ENCODE measurements around the gene KCNJ16.

Gene KCNJ16

GRCh38 chr17:70095455-70095854 is 20.4 kb downstream of the KCNJ16 start:
- no peak for DNase-seq (ENCODE audit: low spot score in 2 of 2)
- Histone ChIP-seq H3K4me1 (no peaks in the 10 kb centered on the region), H3K4me3 (no peak overlapping the region), H3K36me3 (replicated peaks) (no peaks in the 10 kb centered on the region), H3K27me3 (ENCODE audit: low read depth) (no peaks in the 10 kb centered on the region), H3K9me3 (no peaks in the 10 kb centered on the region)
- in situ Hi-C loops (cut with MboI; ENCODE audit: low sequenced_read_pairs) = no loop called here

- Histone ChIP-seq H3K9me3 (no peaks in the 10 kb centered on the region), H3K36me3 (replicated peaks) (no peaks in the 10 kb centered on the region), H3K4me3 (no peak overlapping the region), H3K4me1 (no peaks in the 10 kb centered on the region), H3K27me3 (ENCODE audit: low read depth) (no peaks in the 10 kb centered on the region)
- in situ Hi-C loops (cut with MboI; ENCODE audit: low sequenced_read_pairs) = no loop called here
- DNase-seq (ENCODE audit: low spot score in 2 of 2) = no peak
These were observed 21.8 kb downstream of the KCNJ16 start for GRCh38 chr17:70096861-70097260.

GRCh38 chr17:70098030-70098429 is 23.0 kb downstream of the KCNJ16 start:
- Histone ChIP-seq H3K4me3 (no peak overlapping the region), H3K27me3 (ENCODE audit: low read depth) (no peaks in the 10 kb centered on the region), H3K9me3 (no peaks in the 10 kb centered on the region), H3K36me3 (replicated peaks) (no peaks in the 10 kb centered on the region), H3K4me1 (no peaks in the 10 kb centered on the region)
- in situ Hi-C loops (cut with MboI; ENCODE audit: low sequenced_read_pairs) = no loop called here
- DNase-seq (ENCODE audit: low spot score in 2 of 2) = no peak

GRCh38 chr17:70099294-70099693 is 24.3 kb downstream of the KCNJ16 start:
- in situ Hi-C loops (cut with MboI; ENCODE audit: low sequenced_read_pairs) = no loop called here
- no peak for DNase-seq (ENCODE audit: low spot score in 2 of 2)
- Histone ChIP-seq H3K9me3 (no peaks in the 10 kb centered on the region), H3K27me3 (ENCODE audit: low read depth) (no peaks in the 10 kb centered on the region), H3K36me3 (replicated peaks) (no peaks in the 10 kb centered on the region), H3K4me1 (no peaks in the 10 kb centered on the region), H3K4me3 (no peak overlapping the region)

- in situ Hi-C loops (cut with MboI; ENCODE audit: low sequenced_read_pairs) = no loop called here
- H3K27me3 ChIP-seq (ENCODE audit: low read depth) = no peaks in the 10 kb centered on the region
- no peaks in the 10 kb centered on the region for H3K9me3 ChIP-seq
- no peak for DNase-seq (ENCODE audit: low spot score in 2 of 2)
- no peaks in the 10 kb centered on the region for H3K36me3 ChIP-seq (replicated peaks)
- H3K4me1 ChIP-seq = no peaks in the 10 kb centered on the region
- no peak overlapping the region for H3K4me3 ChIP-seq
These were observed 24.9 kb downstream of the KCNJ16 start for GRCh38 chr17:70099884-70100283.

- no peak overlapping the region for H3K4me3 ChIP-seq
- no peak for DNase-seq (ENCODE audit: low spot score in 2 of 2)
- H3K36me3 ChIP-seq (replicated peaks) = no peaks in the 10 kb centered on the region
- H3K27me3 ChIP-seq (ENCODE audit: low read depth) = no peaks in the 10 kb centered on the region
- in situ Hi-C loops (cut with MboI; ENCODE audit: low sequenced_read_pairs) = no loop called here
- H3K4me1 ChIP-seq = no peaks in the 10 kb centered on the region
- H3K9me3 ChIP-seq = no peaks in the 10 kb centered on the region
These were observed 26.0 kb downstream of the KCNJ16 start for GRCh38 chr17:70100983-70101382.

GRCh38 chr17:70102531-70102930 is 27.5 kb downstream of the KCNJ16 start:
- H3K36me3 ChIP-seq (replicated peaks) = no peaks in the 10 kb centered on the region
- H3K4me3 ChIP-seq = no peak overlapping the region
- no peaks in the 10 kb centered on the region for H3K4me1 ChIP-seq
- no peaks in the 10 kb centered on the region for H3K9me3 ChIP-seq
- in situ Hi-C loops (cut with MboI; ENCODE audit: low sequenced_read_pairs) = no loop called here
- no peaks in the 10 kb centered on the region for H3K27me3 ChIP-seq (ENCODE audit: low read depth)
- DNase-seq (ENCODE audit: low spot score in 2 of 2) = no peak

GRCh38 chr17:70104791-70105523 is 29.9 kb downstream of the KCNJ16 start:
- Histone ChIP-seq H3K4me3 (no peak overlapping the region), H3K4me1 (no peaks in the 10 kb centered on the region), H3K36me3 (replicated peaks) (no peaks in the 10 kb centered on the region), H3K27me3 (ENCODE audit: low read depth) (no peaks in the 10 kb centered on the region), H3K9me3 (no peaks in the 10 kb centered on the region)
- in situ Hi-C loops (cut with MboI; ENCODE audit: low sequenced_read_pairs) = no loop called here
- DNase-seq (ENCODE audit: low spot score in 2 of 2) = no peak

GRCh38 chr17:70105641-70106040 is 30.6 kb downstream of the KCNJ16 start:
- in situ Hi-C loops (cut with MboI; ENCODE audit: low sequenced_read_pairs) = no loop called here
- Histone ChIP-seq H3K36me3 (replicated peaks) (no peaks in the 10 kb centered on the region), H3K27me3 (ENCODE audit: low read depth) (no peaks in the 10 kb centered on the region), H3K4me1 (no peaks in the 10 kb centered on the region), H3K9me3 (no peaks in the 10 kb centered on the region), H3K4me3 (no peak overlapping the region)
- no peak for DNase-seq (ENCODE audit: low spot score in 2 of 2)

GRCh38 chr17:70106551-70106950 is 31.5 kb downstream of the KCNJ16 start:
- H3K27me3 ChIP-seq (ENCODE audit: low read depth) = no peaks in the 10 kb centered on the region
- H3K4me1 ChIP-seq = no peaks in the 10 kb centered on the region
- H3K36me3 ChIP-seq (replicated peaks) = no peaks in the 10 kb centered on the region
- in situ Hi-C loops (cut with MboI; ENCODE audit: low sequenced_read_pairs) = no loop called here
- no peaks in the 10 kb centered on the region for H3K9me3 ChIP-seq
- DNase-seq (ENCODE audit: low spot score in 2 of 2) = no peak
- H3K4me3 ChIP-seq = no peak overlapping the region

- H3K27me3 ChIP-seq (ENCODE audit: low read depth) = no peaks in the 10 kb centered on the region
- in situ Hi-C loops (cut with MboI; ENCODE audit: low sequenced_read_pairs) = no loop called here
- H3K4me3 ChIP-seq = no peak overlapping the region
- no peaks in the 10 kb centered on the region for H3K4me1 ChIP-seq
- H3K36me3 ChIP-seq (replicated peaks) = no peaks in the 10 kb centered on the region
- no peaks in the 10 kb centered on the region for H3K9me3 ChIP-seq
- no peak for DNase-seq (ENCODE audit: low spot score in 2 of 2)
These were observed 32.4 kb downstream of the KCNJ16 start for GRCh38 chr17:70107441-70107840.

GRCh38 chr17:70107904-70108565 is 33.0 kb downstream of the KCNJ16 start:
- no peak for DNase-seq (ENCODE audit: low spot score in 2 of 2)
- H3K27me3 ChIP-seq (ENCODE audit: low read depth) = no peaks in the 10 kb centered on the region
- H3K4me1 ChIP-seq = no peaks in the 10 kb centered on the region
- in situ Hi-C loops (cut with MboI; ENCODE audit: low sequenced_read_pairs) = no loop called here
- no peaks in the 10 kb centered on the region for H3K9me3 ChIP-seq
- H3K4me3 ChIP-seq = no peak overlapping the region
- no peaks in the 10 kb centered on the region for H3K36me3 ChIP-seq (replicated peaks)

GRCh38 chr17:70109497-70109896 is 34.5 kb downstream of the KCNJ16 start:
- in situ Hi-C loops (cut with MboI; ENCODE audit: low sequenced_read_pairs) = no loop called here
- H3K9me3 ChIP-seq = no peaks in the 10 kb centered on the region
- H3K4me1 ChIP-seq = no peaks in the 10 kb centered on the region
- no peak overlapping the region for H3K4me3 ChIP-seq
- H3K36me3 ChIP-seq (replicated peaks) = no peaks in the 10 kb centered on the region
- no peaks in the 10 kb centered on the region for H3K27me3 ChIP-seq (ENCODE audit: low read depth)
- no peak for DNase-seq (ENCODE audit: low spot score in 2 of 2)

- Histone ChIP-seq H3K36me3 (replicated peaks) (no peaks in the 10 kb centered on the region), H3K9me3 (no peaks in the 10 kb centered on the region), H3K27me3 (ENCODE audit: low read depth) (no peaks in the 10 kb centered on the region), H3K4me3 (no peak overlapping the region), H3K4me1 (no peaks in the 10 kb centered on the region)
- no peak for DNase-seq (ENCODE audit: low spot score in 2 of 2)
- in situ Hi-C loops (cut with MboI; ENCODE audit: low sequenced_read_pairs) = no loop called here
These were observed 35.4 kb downstream of the KCNJ16 start for GRCh38 chr17:70110443-70110880.

Data from HAP-1 (cell line).